Suprapubic skin (tissue), 4 donors: Measurements from ENCODE around the gene TMEM106C.

Experiments used
- CTCF ChIP-seq, 2 donors: fragments of 200-600 bp in 1 of 2; fragments of 450-650 bp in 1 of 2; sonication (generic) in 1 of 2; IDR thresholded peaks; one replicate each; pipeline ENCODE4 v1.5.1; 2016 to 2019; ENCODE audit warnings: antibody characterized with exemption in 2 of 2, mild to moderate bottlenecking in 1 of 2, moderate library complexity in 1 of 2
- POLR2A ChIP-seq, 2 donors: fragments of 450-650 bp; IDR thresholded peaks; one replicate each; pipeline ENCODE4 v1.6.1; 2017; ENCODE audit warnings: antibody characterized with exemption in 2 of 2, mild to moderate bottlenecking in 2 of 2, moderate library complexity in 2 of 2
- POLR2AphosphoS5 ChIP-seq, 3 donors: sonication (generic); formaldehyde crosslinking; IDR thresholded peaks; one replicate each; pipeline ENCODE4 v1.6.1; 2017; ENCODE audit warnings: antibody characterized with exemption in 3 of 3

- TF ChIP-seq CTCF (IDR thresholded peaks at IDR 0.05) (no peak), POLR2A (IDR thresholded peaks at IDR 0.05) (no peak), POLR2AphosphoS5 (IDR thresholded peaks at IDR 0.05) (no peak)
These were observed 51.7 kb downstream of the TMEM106C start for GRCh38 chr12:48015129-48015528.
